PC-3 (cell line): Measurements from ENCODE around the gene LY6G5C. TPM values are rescaled to one million over a fixed set of nuclear protein-coding genes. Genes with fewer than 3 reads are reported as not detected.

Experiments
- ATAC-seq: fragments of 200-7000 bp; cut with Tn5 transposase; 2 replicates; pipeline ENCODE4 v1.9.1; 2020; ENCODE audit warnings: mild to moderate bottlenecking, moderate library complexity
- BruUV-seq: library from RNA; stranded (reverse); fragments of 400-500 nt; replicated peaks from 2 replicates; lab custom pipeline; 2021; lab: Mats Ljungman, UMichigan
- CTCF ChIA-PET: fragments of 300-600 bp; sonication (Branson Sonifier 250); formaldehyde crosslinking; loops from one replicate; lab custom pipeline; 2022; ENCODE audit warnings: antibody characterized with exemption; lab: Charles Lee
- POLR2A ChIA-PET: fragments of 300-600 bp; sonication (Branson Sonifier 250); formaldehyde crosslinking; loops from one replicate; lab custom pipeline; 2022; ENCODE audit warnings: antibody characterized with exemption; ENCODE audit not compliant: unreplicated experiment; lab: Charles Lee
- DNase-seq: peaks from one replicate; pipeline ENCODE4 v3.0.0-alpha.2; 2015
- H2AFZ ChIP-seq: fragments of 300-600 bp; sonication (generic); 2 replicates; pipeline ENCODE4 v1.6.0; 2016; ENCODE audit warnings: antibody characterized with exemption, low read length
- H3F3A ChIP-seq: fragments of 300-600 bp; sonication (generic); one replicate; pipeline ENCODE4 v1.6.0; 2017; ENCODE audit warnings: antibody characterized with exemption, low read length, control low read depth, mild to moderate bottlenecking; ENCODE audit not compliant: unreplicated experiment
- H3K27ac ChIP-seq: fragments of 300-600 bp; sonication (generic); 2 replicates; pipeline ENCODE4 v1.5.1; 2016; ENCODE audit warnings: mild to moderate bottlenecking, low read length
- H3K27me3 ChIP-seq: fragments of 300-600 bp; sonication (generic); 2 replicates; pipeline ENCODE4 v1.6.1; 2016; ENCODE audit warnings: low read length, mixed read lengths
- H3K36me3 ChIP-seq: fragments of 300-600 bp; sonication (generic); 2 replicates; pipeline ENCODE4 v1.6.1; 2016; ENCODE audit warnings: low read depth, mixed run types, low read length, mixed read lengths
- H3K4me1 ChIP-seq: fragments of 300-600 bp; sonication (generic); 2 replicates; pipeline ENCODE4 v1.5.1; 2016; ENCODE audit warnings: low read length; ENCODE audit not compliant: insufficient read depth
- H3K4me2 ChIP-seq: fragments of 300-600 bp; sonication (generic); 2 replicates; pipeline ENCODE4 v1.6.0; 2016; ENCODE audit warnings: low read length
- H3K4me3 ChIP-seq: fragments of 300-600 bp; sonication (generic); 2 replicates; pipeline ENCODE4 v1.5.1; 2016; ENCODE audit warnings: mild to moderate bottlenecking, low read length, mixed read lengths
- H3K79me2 ChIP-seq: fragments of 300-600 bp; sonication (generic); 2 replicates; pipeline ENCODE4 v1.6.1; 2017; ENCODE audit warnings: low read length, mixed read lengths
- H3K9ac ChIP-seq: fragments of 300-600 bp; sonication (generic); 2 replicates; pipeline ENCODE4 v1.6.0; 2016; ENCODE audit warnings: mild to moderate bottlenecking, low read length
- H3K9me2 ChIP-seq: fragments of 300-600 bp; sonication (generic); replicated peaks from 2 replicates; pipeline ENCODE4 v1.6.1; 2016; ENCODE audit warnings: mixed run types, low read length, mixed read lengths
- H3K9me3 ChIP-seq: fragments of 300-600 bp; sonication (generic); 2 replicates; pipeline ENCODE4 v1.6.1; 2016; ENCODE audit warnings: low read length, mixed read lengths
- H4K20me1 ChIP-seq: fragments of 300-600 bp; sonication (generic); 2 replicates; pipeline ENCODE4 v1.6.1; 2016; ENCODE audit warnings: low read length, mixed read lengths
- CTCF ChIP-seq: fragments of 300-600 bp; sonication (generic); conservative IDR thresholded peaks from 2 replicates; pipeline ENCODE4 v1.5.1; 2017; ENCODE audit warnings: antibody characterized with exemption, low read depth, mild to moderate bottlenecking, low read length
- EZH2 ChIP-seq: fragments of 300-600 bp; sonication (generic); IDR thresholded peaks from one replicate; pipeline ENCODE4 v1.6.1; 2017; ENCODE audit warnings: antibody characterized with exemption, mild to moderate bottlenecking, low read length; ENCODE audit not compliant: unreplicated experiment
- EZH2phosphoT487 ChIP-seq: fragments of 300-600 bp; sonication (generic); IDR thresholded peaks from 2 replicates; pipeline ENCODE4 v1.6.1; 2018; ENCODE audit warnings: mild to moderate bottlenecking, antibody characterized with exemption, low read length, borderline replicate concordance
- intact Hi-C: fragments of 100-400 bp; cut with micrococcal nuclease; formaldehyde crosslinking; loops from 2 replicates; pipeline ENCODE4 v1.9.0; 2023
- total RNA-seq: library from RNA; depleted of rRNA; stranded (reverse); fragments of >200 nt; gene quantifications from 2 replicates; pipeline ENCODE4 v1.2.3, GENCODE V29; 2014

Gene LY6G5C
- total RNA-seq, 1 experiment from 2014 or later: 1.8 TPM

GRCh38 chr6:31718265-31718664 lies 37.4 kb upstream of the LY6G5C start:
- no TSS peak for BruUV-seq
- peak; percentile 98 for DNase-seq
- Histone ChIP-seq H3K27me3 (no peaks in the 10 kb centered on the region), H3F3A (no peaks in the 10 kb centered on the region), H3K4me1 (peaks cover 29% of the 10 kb centered on the region), H3K4me3 (peak overlapping the region; percentile 15; the same call in 1 of the 2 replicates), H3K36me3 (no peaks in the 10 kb centered on the region), H3K9me3 (no peaks in the 10 kb centered on the region), H2AFZ (peak overlapping the region; percentile 13; the same call in 1 of the 2 replicates), H4K20me1 (no peaks in the 10 kb centered on the region), H3K4me2 (peak overlapping the region; percentile 73), H3K27ac (peak overlapping the region; percentile 81), H3K9me2 (no peaks in the 10 kb centered on the region), H3K9ac (peak overlapping the region; percentile 28; the same call in 1 of the 2 replicates), H3K79me2 (no peaks in the 10 kb centered on the region)
- intact Hi-C loops: loop anchor here (10.0 kb wide), 1 partner anchor 47 kb away; the partner anchor contains the start of gene SAPCD1
- ChIA-PET CTCF (interaction anchor here (0.6 kb wide), 1 partner anchor 48 kb away, joined by 3 read pairs; no protein-coding TSS in a partner anchor), POLR2A (no interaction called here)
- peak; percentile 73 for ATAC-seq
- TF ChIP-seq CTCF (no peak), EZH2 (no peak)

GRCh38 chr6:31717499-31718222 lies 36.8 kb upstream of the LY6G5C start:
- DNase-seq: peak; percentile 70
- CTCF ChIA-PET: no interaction called here
- peak overlapping the region; percentile 28; the same call in 1 of the 2 replicates for H3K9ac ChIP-seq
- H3K9me2 ChIP-seq: no peaks in the 10 kb centered on the region
- H3K4me3 ChIP-seq: peak overlapping the region; percentile 15; the same call in 1 of the 2 replicates
- intact Hi-C loops: loop anchor here (10.0 kb wide), 1 partner anchor 47 kb away; the partner anchor contains the start of gene SAPCD1
- peak; percentile 68 for ATAC-seq
- no peak for TF ChIP-seq EZH2phosphoT487
- TF ChIP-seq CTCF: peak; percentile 54
- peak overlapping the region; percentile 73 for H3K4me2 ChIP-seq
- H4K20me1 ChIP-seq: no peaks in the 10 kb centered on the region
- POLR2A ChIA-PET: interaction anchor here (0.7 kb wide), 1 partner anchor 74 kb away, joined by 3 read pairs; no protein-coding TSS in a partner anchor
- peaks cover 29% of the 10 kb centered on the region for H3K4me1 ChIP-seq
- no peaks in the 10 kb centered on the region for H3K36me3 ChIP-seq
- H3K79me2 ChIP-seq: no peaks in the 10 kb centered on the region
- H2AFZ ChIP-seq: peak overlapping the region; percentile 13
- no peaks in the 10 kb centered on the region for H3K9me3 ChIP-seq
- no peaks in the 10 kb centered on the region for H3K27me3 ChIP-seq
- no TSS peak for BruUV-seq
- peak overlapping the region; percentile 81 for H3K27ac ChIP-seq
- H3F3A ChIP-seq: no peaks in the 10 kb centered on the region
